Heart left ventricle (tissue), 13 donors: ENCODE results near the gene GUCA1A.
"Not testable (repeated sequence)": the region's sequence is repeated elsewhere in the genome, so short reads cannot be mapped to it uniquely, and the experiment has no call there.

Experiments
- POLR2A ChIP-seq, 2 donors: fragments of 450-650 bp; IDR thresholded peaks; one replicate each; pipeline ENCODE4 v1.6.1; 2017; ENCODE audit warnings: antibody characterized with exemption in 2 of 2, mild to moderate bottlenecking in 2 of 2, moderate library complexity in 2 of 2
- TF ChIP-seq, protein P1 (sequence below), 12 donors: fragments of 200-600 bp; sonication (generic) in 4 of 12; IDR thresholded peaks; one replicate each; pipeline versions ENCODE4 v1.5.0 to v1.8.0; 2018 to 2022; ENCODE audit warnings: antibody characterized with exemption in 12 of 12, mild to moderate bottlenecking in 5 of 12
- donor health status: ischemic (EF 13 %, LVEDD 7.1; RV severe dilation, severe dysfunction).
- donor health status: DM: no; HTN: yes; CAD: no.
- donor health status: DM: no; HTN: no; CAD: no.
- donor health status: ischemic (EF 25% LVEDD 6.9; RV normal size, moderate dysfunction).
- donor health status: ischemic (EF 25% LVEDD 5.7; RV mildly dilated, moderate dysfunction).
- donor health status: ischemic (EF 35%, LVEDD 5.7; RV mildly dilated, moderate dysfunction).
- donor health status: nonischemic (EF 11% LVEDD 7.7; RV severe dilation, severe dysfunction).
- donor health status: DM: yes; HTN: yes; CAD: no.
- donor health status: PGD.
- donor health status: ischemic (EF 29% LVEDD 5.4; RV normal size, mild dysfunction).
- donor health status: nonischemic (EF 23%, LVEDD 6.1; RV moderate dilation, normal function).

DNA sequence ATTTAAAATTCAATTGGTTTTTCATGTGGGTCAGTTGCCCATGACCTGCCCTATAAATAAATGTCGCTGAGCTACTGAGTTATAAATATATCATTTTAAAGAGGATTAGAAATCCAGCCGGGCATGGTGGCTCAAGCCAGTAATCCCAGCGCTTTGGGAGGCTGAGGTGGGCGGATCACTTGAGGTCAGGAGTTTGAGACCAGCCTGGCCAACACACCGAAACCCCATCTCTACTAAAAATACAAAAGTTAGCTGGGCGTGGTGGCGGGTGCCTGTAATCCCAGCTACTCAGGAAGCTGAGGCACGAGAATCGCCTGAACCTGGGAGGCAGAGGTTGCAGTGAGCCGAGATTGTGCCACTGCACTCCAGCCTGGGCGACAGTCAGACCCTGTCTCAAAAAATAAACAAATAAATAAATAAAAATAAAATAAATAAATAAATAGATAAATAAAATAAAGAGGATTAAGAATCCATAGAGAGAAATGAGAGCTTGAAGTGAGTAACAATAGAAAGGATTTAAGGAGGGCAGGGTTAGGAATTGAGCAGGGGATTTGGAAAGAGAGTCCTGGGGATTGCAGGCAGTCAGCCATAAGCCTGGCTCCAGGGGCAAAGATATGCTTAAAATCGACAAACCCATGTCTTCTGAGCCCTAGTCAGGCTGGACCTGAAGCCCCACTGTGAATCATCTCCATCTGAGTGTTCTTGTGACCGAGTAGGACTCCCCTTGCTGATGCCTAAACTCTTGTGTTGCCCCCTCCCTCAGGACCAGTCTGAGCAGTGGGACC, 29.2 kb downstream of the GUCA1A start:
- TF ChIP-seq, protein P1, sequence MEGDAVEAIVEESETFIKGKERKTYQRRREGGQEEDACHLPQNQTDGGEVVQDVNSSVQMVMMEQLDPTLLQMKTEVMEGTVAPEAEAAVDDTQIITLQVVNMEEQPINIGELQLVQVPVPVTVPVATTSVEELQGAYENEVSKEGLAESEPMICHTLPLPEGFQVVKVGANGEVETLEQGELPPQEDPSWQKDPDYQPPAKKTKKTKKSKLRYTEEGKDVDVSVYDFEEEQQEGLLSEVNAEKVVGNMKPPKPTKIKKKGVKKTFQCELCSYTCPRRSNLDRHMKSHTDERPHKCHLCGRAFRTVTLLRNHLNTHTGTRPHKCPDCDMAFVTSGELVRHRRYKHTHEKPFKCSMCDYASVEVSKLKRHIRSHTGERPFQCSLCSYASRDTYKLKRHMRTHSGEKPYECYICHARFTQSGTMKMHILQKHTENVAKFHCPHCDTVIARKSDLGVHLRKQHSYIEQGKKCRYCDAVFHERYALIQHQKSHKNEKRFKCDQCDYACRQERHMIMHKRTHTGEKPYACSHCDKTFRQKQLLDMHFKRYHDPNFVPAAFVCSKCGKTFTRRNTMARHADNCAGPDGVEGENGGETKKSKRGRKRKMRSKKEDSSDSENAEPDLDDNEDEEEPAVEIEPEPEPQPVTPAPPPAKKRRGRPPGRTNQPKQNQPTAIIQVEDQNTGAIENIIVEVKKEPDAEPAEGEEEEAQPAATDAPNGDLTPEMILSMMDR (IDR thresholded peaks at IDR 0.05), result not testable (repeated sequence)
- not testable (repeated sequence) for TF ChIP-seq POLR2A (IDR thresholded peaks at IDR 0.05)
